Measurements from ENCODE around the gene ALS2. TPM values are rescaled to one million over a fixed set of nuclear protein-coding genes. Genes with fewer than 3 reads are reported as not detected.

ALS2 gene
- total RNA-seq, result 10 to 100 TPM; 11.6 to 24.9 (median 19.1) TPM

DNA sequence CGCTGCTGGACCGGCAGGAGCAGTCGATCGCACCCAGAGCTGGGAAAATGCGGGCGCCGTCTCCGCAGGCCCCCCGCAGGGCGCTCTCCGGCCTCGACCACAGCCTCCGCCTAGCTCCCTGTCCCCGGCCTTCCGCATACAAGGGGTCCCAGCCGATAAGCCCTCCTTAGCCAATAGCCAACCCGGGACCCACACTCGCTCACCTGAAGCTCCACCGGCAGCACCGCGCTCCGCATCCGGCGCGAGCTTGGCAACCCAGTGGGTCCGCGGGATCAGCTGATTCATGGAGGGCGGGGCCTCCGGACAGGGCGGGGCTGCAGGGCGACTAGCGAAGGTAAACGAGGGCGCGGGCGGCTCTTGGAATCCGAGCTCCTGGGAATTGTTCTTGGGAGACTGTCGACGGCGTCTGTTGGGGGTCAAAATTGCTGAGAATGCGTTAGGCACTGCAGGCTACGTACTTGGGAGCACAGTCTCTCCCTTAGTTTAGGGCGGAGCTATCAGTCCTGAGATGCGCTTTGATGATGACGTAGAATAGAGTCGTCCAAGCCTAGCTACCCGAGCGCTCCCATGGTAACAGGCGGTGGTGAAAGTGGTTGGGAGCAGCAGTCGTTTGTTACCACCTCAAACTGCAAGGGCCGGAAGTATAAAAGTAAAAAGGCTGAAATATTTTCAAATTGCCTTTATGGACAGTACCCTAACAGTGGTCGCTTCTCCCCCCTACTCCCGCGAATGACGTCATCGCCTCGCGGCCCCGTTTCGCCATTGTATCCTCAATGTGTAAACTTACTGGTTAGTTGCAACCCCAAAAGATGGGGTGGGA lies at the start of gene ALS2:
Gene ALS2, minus strand, starts transcription at position 260 of the 820 bp plus-strand sequence. CDS start 12,048 bp downstream, outside the sequence.
- H3K4me1 ChIP-seq, result peaks cover 27% of the 10 kb centered on the region

DNA sequence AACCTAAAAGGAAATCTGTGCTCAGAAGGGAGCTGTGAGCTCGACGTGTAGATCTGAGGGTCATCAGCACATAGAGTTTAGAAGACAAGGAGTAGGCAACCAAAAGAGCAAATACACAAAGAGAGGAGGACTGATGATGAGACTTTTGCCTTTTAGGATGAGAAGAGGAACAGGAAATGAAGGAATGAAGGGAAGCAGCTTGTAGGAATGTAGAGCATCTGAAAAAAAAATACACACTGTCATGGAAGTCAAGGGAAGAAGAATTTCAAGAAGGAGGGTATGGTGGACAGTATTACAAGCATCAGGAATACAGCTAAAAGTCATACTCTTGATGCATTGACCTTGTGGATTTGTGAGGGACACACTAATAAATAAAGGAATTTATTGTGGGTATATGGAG lies 47.5 kb upstream of the ALS2 start:
- H3K9me3 ChIP-seq, result no peaks in the 10 kb centered on the region
- no peaks in the 10 kb centered on the region for H3K36me3 ChIP-seq
- no peak for TF ChIP-seq CTCF (IDR thresholded peaks at IDR 0.05)
- no peaks in the 10 kb centered on the region for H3K4me1 ChIP-seq
- H3K27ac ChIP-seq, result no peak overlapping the region
- no peak overlapping the region for H3K4me3 ChIP-seq
- WGBS, result 92% methylated on average over 2 of the region's 2 CpGs
- H3K27me3 ChIP-seq, result no peaks in the 10 kb centered on the region
- no peak for DNase-seq (ENCODE audit: low spot score in 2 of 2)

More for the DNA sequence above, at the start of gene ALS2:
- peak in 1 of 2 donors; percentile 42 for TF ChIP-seq POLR2A (IDR thresholded peaks at IDR 0.05)
- TF ChIP-seq CTCF (IDR thresholded peaks at IDR 0.05), result no peak
- no peaks in the 10 kb centered on the region for H3K9me3 ChIP-seq
- H3K27me3 ChIP-seq, result no peaks in the 10 kb centered on the region
- under 1% methylated on average over 42 of the region's 60 CpGs for WGBS
- H3K36me3 ChIP-seq, result no peaks in the 10 kb centered on the region
- peak within 1 kb of the TSS; percentile 85 for H3K4me3 ChIP-seq
- H3K27ac ChIP-seq, result peak within 1 kb of the TSS; percentile 87
- peak; percentile 98 for DNase-seq (ENCODE audit: low spot score in 2 of 2)

DNA sequence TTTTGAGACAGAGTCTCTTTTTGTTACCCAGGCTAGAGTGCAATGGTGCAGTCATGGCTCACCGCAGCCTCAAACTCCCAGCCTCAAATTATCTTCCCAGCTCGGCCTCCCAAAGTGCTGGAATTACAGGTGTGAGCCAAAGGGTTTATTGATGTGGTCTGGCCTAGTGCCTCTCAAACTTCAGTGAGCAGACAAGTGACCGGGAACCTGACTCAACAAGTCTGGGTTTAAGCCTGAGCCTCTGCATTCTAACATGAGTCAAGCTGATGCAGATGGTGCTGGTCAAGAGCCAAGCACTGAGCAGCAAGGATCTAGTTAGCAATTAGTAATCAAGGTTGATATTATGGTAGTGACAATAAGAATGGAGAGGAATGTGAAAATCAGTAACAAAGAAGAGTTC lies 46.9 kb upstream of the ALS2 start:
- no peak for DNase-seq (ENCODE audit: low spot score in 2 of 2)
- no peaks in the 10 kb centered on the region for H3K27me3 ChIP-seq
- no peaks in the 10 kb centered on the region for H3K36me3 ChIP-seq
- H3K27ac ChIP-seq, result no peak overlapping the region
- TF ChIP-seq POLR2AphosphoS5 (IDR thresholded peaks at IDR 0.05), result no peak
- TF ChIP-seq POLR2A (IDR thresholded peaks at IDR 0.05), result no peak
- no peak for TF ChIP-seq EP300 (IDR thresholded peaks at IDR 0.05)
- no peak for TF ChIP-seq CTCF (IDR thresholded peaks at IDR 0.05)
- no peaks in the 10 kb centered on the region for H3K4me1 ChIP-seq
- no peaks in the 10 kb centered on the region for H3K9me3 ChIP-seq
- 86% methylated on average over 3 of the region's 3 CpGs for WGBS
- no peak overlapping the region for H3K4me3 ChIP-seq

- no peaks in the 10 kb centered on the region for H3K4me1 ChIP-seq
- no peak for TF ChIP-seq POLR2A (IDR thresholded peaks at IDR 0.05)
- TF ChIP-seq POLR2AphosphoS5 (IDR thresholded peaks at IDR 0.05), result no peak
- TF ChIP-seq CTCF (IDR thresholded peaks at IDR 0.05), result no peak
- TF ChIP-seq EP300 (IDR thresholded peaks at IDR 0.05), result no peak
- no peak overlapping the region for H3K27ac ChIP-seq
- 85% methylated on average over 1 of the region's 1 CpG for WGBS
- no peaks in the 10 kb centered on the region for H3K9me3 ChIP-seq
- DNase-seq (ENCODE audit: low spot score in 2 of 2), result no peak
- no peaks in the 10 kb centered on the region for H3K36me3 ChIP-seq
- H3K27me3 ChIP-seq, result no peaks in the 10 kb centered on the region
- H3K4me3 ChIP-seq, result no peak overlapping the region
Measured at GRCh38 chr2:201824212-201824611, 43.5 kb upstream of the ALS2 start.

DNA sequence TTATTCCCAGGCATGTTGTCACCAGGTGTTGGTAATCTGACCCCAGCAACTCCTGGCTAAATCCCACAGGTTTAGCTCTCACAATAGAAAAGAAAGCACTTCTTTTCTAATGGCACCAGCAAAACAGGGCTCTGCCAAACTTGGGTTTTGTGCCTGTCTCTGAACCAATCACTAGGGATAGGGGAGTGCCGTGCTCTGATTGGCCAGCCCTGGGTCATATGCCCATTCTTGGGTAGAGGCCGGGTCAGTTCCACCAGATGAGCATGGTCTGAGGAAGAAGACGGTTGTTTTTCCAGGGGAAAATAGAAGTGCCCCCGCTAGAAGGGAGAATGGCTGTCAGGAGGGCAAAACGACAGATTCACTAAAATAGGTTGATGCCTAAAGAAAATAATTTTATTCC lies 40.3 kb upstream of the ALS2 start:
- no peaks in the 10 kb centered on the region for H3K27me3 ChIP-seq
- TF ChIP-seq EP300 (IDR thresholded peaks at IDR 0.05), result no peak
- TF ChIP-seq CTCF (IDR thresholded peaks at IDR 0.05), result no peak
- TF ChIP-seq POLR2AphosphoS5 (IDR thresholded peaks at IDR 0.05), result no peak
- no peak for TF ChIP-seq POLR2A (IDR thresholded peaks at IDR 0.05)
- WGBS, result 85% methylated on average over 5 of the region's 5 CpGs
- DNase-seq (ENCODE audit: low spot score in 2 of 2), result no peak
- no peaks in the 10 kb centered on the region for H3K9me3 ChIP-seq
- H3K4me3 ChIP-seq, result no peak overlapping the region
- no peaks in the 10 kb centered on the region for H3K4me1 ChIP-seq
- H3K36me3 ChIP-seq, result no peaks in the 10 kb centered on the region
- no peak overlapping the region for H3K27ac ChIP-seq

Measured in suprapubic skin (tissue), 4 donors.